Adipose tissue (tissue), 3 donors: ENCODE data around the gene CHAC1. TPM values are rescaled to one million over a fixed set of nuclear protein-coding genes. Genes with fewer than 3 reads are reported as not detected.

Experiments
- H3K27ac ChIP-seq: one replicate; pipeline ENCODE4 v1.5.1; 2013; ENCODE audit warnings: low read depth, low read length
- WGBS, 3 donors: extraction: QIAGEN DNeasy Blood & Tissue Kit; methylation state at CpG; one replicate each; pipeline ENCODE4 v1.1.7; 2013; 5-methylcytosine and 5-hydroxymethylcytosine counted together
- polyA plus RNA-seq, 3 donors: library from polyadenylated mRNA; stranded (reverse); fragments of 200-250 nt; gene quantifications; one replicate each; pipeline ENCODE4 v1.2.3, GENCODE V29; 2013
- donor health status: healthy with polysubstance abuse.
- donor health status: Bipolar disorder and iron deficiency.
- donor health status: healthy.

The CHAC1 gene
- polyA plus RNA-seq, 3 donors: 4.8 to 9.4 (median 6.4) TPM

- WGBS, 3 donors: 65 to 76% (median 66%) methylated on average over 19 of the region's 19 CpGs
- no peak overlapping the region for H3K27ac ChIP-seq
Measured at GRCh38 chr15:40918799-40919392, 34.4 kb upstream of the CHAC1 start.

DNA sequence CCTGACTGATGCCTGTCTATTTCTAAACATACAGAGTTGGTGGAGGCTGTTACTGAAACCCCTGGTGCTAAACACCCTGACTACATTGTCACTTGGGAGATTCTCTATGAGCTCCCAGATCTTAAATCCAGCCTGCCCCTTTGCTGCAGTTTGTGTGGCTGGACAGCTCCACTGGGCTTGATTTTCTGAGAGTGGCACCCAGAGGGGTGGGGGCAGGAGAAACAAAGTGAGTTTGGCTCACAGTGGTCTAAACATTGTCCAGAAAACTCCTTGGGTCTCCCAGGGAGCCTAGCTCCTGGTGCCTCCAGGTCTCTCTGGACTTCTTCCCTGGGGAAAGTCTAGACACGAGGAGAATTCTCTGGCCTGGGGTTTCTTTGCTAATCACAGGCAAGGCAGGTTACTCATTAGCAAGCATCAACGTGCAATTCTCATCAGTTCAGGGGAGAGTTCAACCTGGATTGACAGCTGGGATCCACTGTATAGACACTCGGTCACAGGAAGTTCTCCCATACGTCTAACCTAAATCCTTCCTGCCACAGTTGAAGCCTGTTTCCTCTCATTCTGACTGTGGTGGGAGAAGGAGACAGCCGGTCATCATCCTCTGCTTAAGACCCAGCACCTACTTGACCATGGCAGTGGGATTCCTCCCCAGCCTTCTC lies 31.2 kb upstream of the CHAC1 start:
- 59 to 68% (median 61%) methylated on average over 5 of the region's 5 CpGs for WGBS, 3 donors
- H3K27ac ChIP-seq: no peak overlapping the region

GRCh38 chr15:40922608-40923005 lies 30.7 kb upstream of the CHAC1 start:
- no peak overlapping the region for H3K27ac ChIP-seq
- 69 to 77% (median 70%) methylated on average over 10 of the region's 10 CpGs for WGBS, 3 donors

DNA sequence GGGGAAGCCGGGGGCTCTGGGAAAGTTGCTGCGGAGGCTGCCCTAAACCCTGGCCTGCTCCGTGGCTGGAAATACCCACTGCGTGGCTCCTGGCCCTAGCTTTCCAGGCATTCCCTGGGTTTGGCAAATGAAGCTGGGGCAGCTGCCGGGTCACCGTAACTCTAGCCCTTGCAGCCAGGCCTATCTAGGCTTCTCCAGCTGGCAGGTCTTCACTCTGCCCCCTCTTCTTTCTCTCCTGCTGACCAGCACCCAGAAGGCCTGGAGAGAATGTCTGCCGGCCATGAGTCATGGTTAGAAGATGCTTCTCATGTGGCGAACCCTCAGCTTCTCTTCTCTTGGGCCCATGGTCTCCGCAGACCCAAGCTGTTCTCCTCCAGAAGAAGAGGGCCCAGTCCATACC lies 29.7 kb upstream of the CHAC1 start:
- WGBS, 3 donors: 87 to 95% (median 91%) methylated on average over 8 to 9 of the region's 9 CpGs
- no peak overlapping the region for H3K27ac ChIP-seq

DNA sequence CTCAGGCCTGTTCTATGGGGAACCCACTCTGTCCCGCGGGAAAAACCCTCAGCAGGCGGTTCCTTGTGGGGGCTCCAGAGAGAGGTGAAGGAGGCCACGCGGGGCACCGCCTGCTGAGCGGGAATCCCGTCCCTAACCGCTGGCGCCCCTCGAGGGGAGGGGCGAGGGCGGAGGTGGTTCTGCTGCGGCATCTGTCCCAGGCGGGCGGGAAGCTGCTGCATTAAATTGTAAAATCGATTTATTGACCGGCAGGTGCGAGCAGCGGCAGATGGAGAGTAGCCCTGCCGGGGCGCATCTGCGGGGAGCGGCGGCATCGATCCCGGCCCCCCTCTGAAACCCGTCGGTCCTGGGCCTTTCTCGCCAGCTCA lies 27.8 kb upstream of the CHAC1 start:
- no peak overlapping the region for H3K27ac ChIP-seq
- 26 to 50% (median 37%) methylated on average over 29 to 30 of the region's 30 CpGs for WGBS, 3 donors

- 14 to 26% (median 19%) methylated on average over 55 to 61 of the region's 61 CpGs for WGBS, 3 donors
- H3K27ac ChIP-seq: no peak overlapping the region
Measured at GRCh38 chr15:40925863-40926658, 27.2 kb upstream of the CHAC1 start.

GRCh38 chr15:40926659-40927494 lies 26.4 kb upstream of the CHAC1 start:
- 37 to 44% (median 39%) methylated on average over 33 of the region's 33 CpGs for WGBS, 3 donors
- H3K27ac ChIP-seq: no peak overlapping the region

GRCh38 chr15:40927495-40927872 lies 25.8 kb upstream of the CHAC1 start:
- 11 to 19% (median 12%) methylated on average over 15 to 24 of the region's 24 CpGs for WGBS, 3 donors
- no peak overlapping the region for H3K27ac ChIP-seq

- WGBS, 3 donors: 0 to 1% (median 1%) methylated on average over 64 to 68 of the region's 68 CpGs
- H3K27ac ChIP-seq: no peak overlapping the region
Measured at GRCh38 chr15:40927873-40928806, 25.1 kb upstream of the CHAC1 start.

DNA sequence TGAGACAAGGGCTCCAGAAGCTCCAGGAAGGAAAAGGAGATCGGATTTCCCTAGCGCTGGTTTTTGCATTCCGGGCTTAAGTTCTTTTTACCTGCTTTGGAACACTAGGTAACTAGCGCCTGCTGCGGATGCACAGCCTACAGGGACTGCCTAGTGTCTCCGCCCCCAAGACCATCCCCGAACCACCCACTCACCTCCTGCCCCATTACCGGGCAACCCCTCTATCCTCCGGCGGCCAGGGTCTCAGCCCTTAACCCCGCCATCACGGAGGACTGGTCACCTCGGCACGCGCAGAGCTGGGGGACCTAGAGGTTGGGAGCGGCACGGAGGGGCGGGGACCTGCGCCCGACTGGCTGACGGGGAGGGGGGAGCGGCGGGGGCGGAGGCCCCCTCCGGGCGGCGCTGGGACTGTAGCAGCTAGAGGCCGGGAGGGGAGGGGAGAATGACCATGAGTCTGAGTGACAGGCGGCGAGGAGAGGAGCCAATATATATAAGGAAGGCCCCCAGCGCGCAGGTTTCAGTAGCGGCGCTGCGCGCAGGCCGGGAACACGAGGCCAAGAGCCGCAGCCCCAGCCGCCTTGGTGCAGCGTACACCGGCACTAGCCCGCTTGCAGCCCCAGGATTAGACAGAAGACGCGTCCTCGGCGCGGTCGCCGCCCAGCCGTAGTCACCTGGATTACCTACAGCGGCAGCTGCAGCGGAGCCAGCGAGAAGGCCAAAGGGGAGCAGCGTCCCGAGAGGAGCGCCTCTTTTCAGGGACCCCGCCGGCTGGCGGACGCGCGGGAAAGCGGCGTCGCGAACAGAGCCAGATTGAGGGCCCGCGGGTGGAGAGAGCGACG lies 24.2 kb upstream of the CHAC1 start, which contains the start of gene DLL4:
TSS of gene DLL4 (plus strand) at position 520 of the 839 bp plus-strand sequence. CDS start 329 bp downstream, outside the sequence.
- WGBS, 3 donors: 0 to 1% (median 1%) methylated on average over 52 to 71 of the region's 71 CpGs
- no peak within 1 kb of the TSS for H3K27ac ChIP-seq

GRCh38 chr15:40929660-40930429 lies 23.4 kb upstream of the CHAC1 start:
- no peak overlapping the region for H3K27ac ChIP-seq
- WGBS, 3 donors: 1 to 2% (median 1%) methylated on average over 48 to 55 of the region's 56 CpGs

DNA sequence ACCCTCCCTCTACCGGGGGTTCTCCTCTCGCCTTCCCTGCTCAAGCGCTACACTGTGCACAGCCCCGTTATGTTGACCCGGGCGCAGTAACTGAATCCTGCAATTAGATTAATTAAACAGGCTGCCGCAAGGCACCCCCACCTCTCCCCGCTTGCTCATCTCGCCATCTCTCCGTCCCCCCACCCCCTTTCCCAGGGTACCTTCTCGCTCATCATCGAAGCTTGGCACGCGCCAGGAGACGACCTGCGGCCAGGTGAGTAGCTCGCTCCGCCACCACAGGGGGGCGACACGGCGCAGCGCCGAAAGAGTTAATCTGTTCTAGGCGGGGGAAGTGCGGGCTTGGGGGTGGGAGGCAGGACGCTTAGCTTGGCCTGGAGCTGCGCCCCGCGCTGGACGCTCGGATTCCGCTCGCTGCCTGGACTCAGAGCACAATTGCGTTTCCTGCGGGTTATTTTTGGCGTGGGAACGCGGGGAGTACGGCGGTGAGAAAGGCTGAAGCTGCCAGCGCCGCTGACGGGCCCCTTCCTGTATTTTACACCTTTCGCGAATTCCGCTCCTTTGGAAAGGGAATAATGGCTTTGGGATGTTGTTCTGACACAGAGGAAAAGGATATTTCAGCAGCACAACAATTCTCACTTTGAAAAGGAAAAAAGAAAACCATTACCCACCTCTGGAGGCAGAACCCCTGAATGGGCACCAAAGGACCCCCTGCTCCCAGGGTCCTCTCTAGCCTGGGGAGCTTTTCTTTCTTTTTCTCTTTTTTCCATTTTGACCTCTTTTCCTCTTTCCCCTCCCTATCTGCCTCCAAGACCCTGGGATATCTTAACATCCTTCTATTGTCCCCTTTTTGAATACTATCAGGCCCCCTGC lies 22.6 kb upstream of the CHAC1 start:
- WGBS, 3 donors: 1 to 2% (median 1%) methylated on average over 46 of the region's 46 CpGs
- no peak overlapping the region for H3K27ac ChIP-seq

DNA sequence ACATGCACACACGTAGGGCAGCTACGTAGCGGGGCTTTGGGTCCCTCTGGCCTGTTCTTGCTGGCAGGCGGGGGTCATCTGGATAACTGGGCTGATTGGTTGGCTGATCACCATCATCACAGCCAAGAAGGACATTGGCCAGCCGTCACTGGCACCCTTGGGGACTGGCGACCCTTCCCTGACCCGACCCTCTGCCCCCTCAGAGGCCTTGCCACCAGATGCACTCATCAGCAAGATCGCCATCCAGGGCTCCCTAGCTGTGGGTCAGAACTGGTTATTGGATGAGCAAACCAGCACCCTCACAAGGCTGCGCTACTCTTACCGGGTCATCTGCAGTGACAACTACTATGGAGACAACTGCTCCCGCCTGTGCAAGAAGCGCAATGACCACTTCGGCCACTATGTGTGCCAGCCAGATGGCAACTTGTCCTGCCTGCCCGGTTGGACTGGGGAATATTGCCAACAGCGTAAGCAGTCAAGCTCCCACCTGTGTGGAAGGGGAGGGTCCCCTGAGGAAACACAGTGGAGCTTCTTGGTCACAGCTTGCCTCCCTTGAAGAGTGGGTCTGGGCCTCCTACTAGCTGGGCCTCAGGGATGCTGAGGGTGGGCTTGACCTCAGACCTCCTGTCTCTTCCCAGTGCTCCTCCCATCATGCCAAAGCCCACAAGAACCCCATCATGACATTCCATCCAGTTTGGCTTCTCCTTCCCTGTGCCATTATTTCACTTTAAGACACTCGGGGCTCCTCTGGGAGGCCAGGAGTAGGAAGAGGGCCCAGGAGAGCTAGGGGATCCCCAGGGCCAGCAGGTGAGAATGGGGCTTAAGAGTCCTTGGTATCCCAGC lies 21.8 kb upstream of the CHAC1 start:
- WGBS, 3 donors: 60 to 74% (median 70%) methylated on average over 16 of the region's 16 CpGs

GRCh38 chr15:40932156-40932555 lies 21.1 kb upstream of the CHAC1 start:
- WGBS, 3 donors: 55 to 80% (median 59%) methylated on average over 8 of the region's 8 CpGs

More for the DNA sequence above, 21.8 kb upstream of the CHAC1 start:
- no peak overlapping the region for H3K27ac ChIP-seq

More at GRCh38 chr15:40932156-40932555, 21.1 kb upstream of the CHAC1 start:
- no peak overlapping the region for H3K27ac ChIP-seq
